ENCODE results near the gene IPO5. TPM values are rescaled to one million over a fixed set of nuclear protein-coding genes. Genes with fewer than 3 reads are reported as not detected.

Gene IPO5
- total RNA-seq, 2 donors from 2014 or later = 110 to 131 TPM

DNA sequence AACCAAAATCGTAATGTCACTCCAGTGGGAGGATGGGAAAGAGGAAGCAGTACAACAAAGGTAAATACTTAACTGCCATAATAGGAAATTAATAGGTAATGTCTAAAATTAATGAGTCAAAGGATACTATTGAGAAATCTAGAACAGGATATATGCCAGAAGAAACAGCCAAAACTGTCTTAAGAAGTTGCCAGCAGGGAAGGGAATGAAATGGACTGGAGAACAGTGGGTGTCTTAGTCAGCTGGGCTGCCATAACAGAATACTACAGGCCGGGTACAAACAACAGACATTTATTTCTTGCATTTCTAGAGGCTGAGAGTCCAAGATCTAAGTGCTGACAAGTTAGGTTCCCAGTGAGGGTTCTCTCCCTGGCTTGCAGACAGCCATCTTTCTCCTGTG is 40.3 kb upstream of the IPO5 start:
- Histone ChIP-seq H3K9me3 (no peaks in the 10 kb centered on the region), H3K4me1 (ENCODE audit: control insufficient read depth in 1 of 2, low read depth in 2 of 2) (no peaks in the 10 kb centered on the region), H3K4me3 (no peak overlapping the region), H3K36me3 (no peaks in the 10 kb centered on the region), H3K27ac (no peak overlapping the region), H3K27me3 (replicated peaks; ENCODE audit: insufficient read depth) (no peaks in the 10 kb centered on the region)
- DNase-seq (ENCODE audit: low spot score) (no peak), ATAC-seq (ENCODE audit: insufficient number of reproducible peaks, low FRiP score, low read depth) (no peak)
- TF ChIP-seq, protein P1, sequence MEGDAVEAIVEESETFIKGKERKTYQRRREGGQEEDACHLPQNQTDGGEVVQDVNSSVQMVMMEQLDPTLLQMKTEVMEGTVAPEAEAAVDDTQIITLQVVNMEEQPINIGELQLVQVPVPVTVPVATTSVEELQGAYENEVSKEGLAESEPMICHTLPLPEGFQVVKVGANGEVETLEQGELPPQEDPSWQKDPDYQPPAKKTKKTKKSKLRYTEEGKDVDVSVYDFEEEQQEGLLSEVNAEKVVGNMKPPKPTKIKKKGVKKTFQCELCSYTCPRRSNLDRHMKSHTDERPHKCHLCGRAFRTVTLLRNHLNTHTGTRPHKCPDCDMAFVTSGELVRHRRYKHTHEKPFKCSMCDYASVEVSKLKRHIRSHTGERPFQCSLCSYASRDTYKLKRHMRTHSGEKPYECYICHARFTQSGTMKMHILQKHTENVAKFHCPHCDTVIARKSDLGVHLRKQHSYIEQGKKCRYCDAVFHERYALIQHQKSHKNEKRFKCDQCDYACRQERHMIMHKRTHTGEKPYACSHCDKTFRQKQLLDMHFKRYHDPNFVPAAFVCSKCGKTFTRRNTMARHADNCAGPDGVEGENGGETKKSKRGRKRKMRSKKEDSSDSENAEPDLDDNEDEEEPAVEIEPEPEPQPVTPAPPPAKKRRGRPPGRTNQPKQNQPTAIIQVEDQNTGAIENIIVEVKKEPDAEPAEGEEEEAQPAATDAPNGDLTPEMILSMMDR (IDR thresholded peaks at IDR 0.05) = no peak

DNA sequence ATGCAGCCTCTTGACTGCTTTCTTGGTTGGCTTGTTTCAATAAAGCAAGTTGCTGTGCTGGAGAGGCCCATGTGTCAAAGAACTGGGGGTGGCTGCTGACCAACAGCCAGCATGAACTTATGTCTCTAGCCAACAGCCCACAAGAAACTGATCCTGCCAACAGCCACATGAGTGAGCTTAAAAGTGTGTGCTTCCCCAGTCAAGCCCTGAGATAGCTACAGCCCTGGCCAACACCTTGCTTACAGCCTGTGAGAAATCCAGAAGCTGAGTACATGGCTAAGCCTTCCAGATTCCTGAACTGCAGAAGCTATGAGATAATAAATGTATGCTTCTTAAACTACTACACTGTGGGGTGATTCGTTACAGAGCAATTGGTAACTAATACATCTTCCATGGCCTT is 38.9 kb upstream of the IPO5 start:
- H3K27ac ChIP-seq = no peak overlapping the region
- no peaks in the 10 kb centered on the region for H3K9me3 ChIP-seq
- H3K27me3 ChIP-seq (replicated peaks; ENCODE audit: insufficient read depth) = no peaks in the 10 kb centered on the region
- H3K4me3 ChIP-seq = no peak overlapping the region
- TF ChIP-seq, protein P1 (IDR thresholded peaks at IDR 0.05) = no peak
- H3K4me1 ChIP-seq (ENCODE audit: control insufficient read depth in 1 of 2, low read depth in 2 of 2) = no peaks in the 10 kb centered on the region
- H3K36me3 ChIP-seq = no peaks in the 10 kb centered on the region
- no peak for DNase-seq (ENCODE audit: low spot score)
- ATAC-seq (ENCODE audit: insufficient number of reproducible peaks, low FRiP score, low read depth) = no peak

DNA sequence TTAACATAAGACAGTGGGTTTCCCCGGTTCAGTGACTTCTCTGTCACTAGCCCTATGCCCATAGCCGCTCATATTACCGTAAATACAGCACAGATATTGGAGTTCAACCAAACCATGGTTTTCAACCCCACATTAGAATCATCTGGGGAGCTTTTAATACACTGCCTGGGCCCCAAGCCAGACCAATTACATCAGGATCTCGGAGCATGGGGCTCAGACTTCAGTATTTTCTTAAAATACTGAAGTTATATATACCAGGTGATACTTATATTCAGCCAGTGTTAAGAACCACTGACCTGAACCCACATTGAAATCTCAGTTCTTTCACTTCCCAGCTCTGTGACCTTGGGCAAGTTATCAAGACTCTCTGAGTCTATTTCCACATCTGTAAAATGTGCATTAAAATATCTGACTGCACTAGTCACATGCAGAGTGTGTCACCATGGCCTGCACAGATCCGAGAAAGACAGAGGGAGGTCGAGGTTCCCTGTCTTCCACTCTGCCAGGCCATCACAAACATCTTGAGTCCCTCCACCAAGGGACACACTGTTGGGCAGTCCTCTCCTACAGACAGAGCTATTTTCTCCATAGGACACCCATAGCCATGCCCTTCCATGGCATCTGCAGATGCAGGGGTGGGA is 32.2 kb upstream of the IPO5 start:
- Histone ChIP-seq H3K36me3 (no peaks in the 10 kb centered on the region), H3K27ac (no peak overlapping the region), H3K9me3 (no peaks in the 10 kb centered on the region), H3K27me3 (replicated peaks; ENCODE audit: insufficient read depth) (no peaks in the 10 kb centered on the region), H3K4me3 (no peak overlapping the region), H3K4me1 (ENCODE audit: control insufficient read depth in 1 of 2, low read depth in 2 of 2) (no peaks in the 10 kb centered on the region)
- DNase-seq (ENCODE audit: low spot score) (no peak), ATAC-seq (ENCODE audit: insufficient number of reproducible peaks, low FRiP score, low read depth) (no peak)
- TF ChIP-seq, protein P1 (IDR thresholded peaks at IDR 0.05) = no peak

DNA sequence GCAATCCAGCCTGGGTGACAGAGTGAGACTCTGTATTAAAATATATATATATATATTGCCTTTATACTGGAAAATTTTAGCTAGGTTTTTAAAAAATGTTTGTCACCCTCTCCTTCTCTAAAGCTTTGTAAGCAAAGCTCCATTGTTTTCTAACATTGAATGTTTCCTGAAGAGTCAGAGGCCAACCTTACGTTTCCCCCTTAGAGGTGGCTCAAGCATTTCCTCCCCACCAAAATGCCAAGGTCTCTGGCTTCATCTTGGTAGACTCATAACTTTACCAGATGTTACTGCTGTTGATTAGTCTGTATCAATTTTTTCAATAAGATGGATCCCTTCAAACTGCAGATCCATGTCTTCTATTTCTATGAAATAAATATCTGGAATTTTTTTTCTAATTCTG is 25.2 kb upstream of the IPO5 start:
- no peaks in the 10 kb centered on the region for H3K4me1 ChIP-seq (ENCODE audit: control insufficient read depth in 1 of 2, low read depth in 2 of 2)
- H3K27ac ChIP-seq = no peak overlapping the region
- ATAC-seq (ENCODE audit: insufficient number of reproducible peaks, low FRiP score, low read depth) (no peak), DNase-seq (ENCODE audit: low spot score) (no peak)
- no peaks in the 10 kb centered on the region for H3K27me3 ChIP-seq (replicated peaks; ENCODE audit: insufficient read depth)
- TF ChIP-seq, protein P1 (IDR thresholded peaks at IDR 0.05) = no peak
- H3K36me3 ChIP-seq = no peaks in the 10 kb centered on the region
- H3K4me3 ChIP-seq = no peak overlapping the region
- no peaks in the 10 kb centered on the region for H3K9me3 ChIP-seq

DNA sequence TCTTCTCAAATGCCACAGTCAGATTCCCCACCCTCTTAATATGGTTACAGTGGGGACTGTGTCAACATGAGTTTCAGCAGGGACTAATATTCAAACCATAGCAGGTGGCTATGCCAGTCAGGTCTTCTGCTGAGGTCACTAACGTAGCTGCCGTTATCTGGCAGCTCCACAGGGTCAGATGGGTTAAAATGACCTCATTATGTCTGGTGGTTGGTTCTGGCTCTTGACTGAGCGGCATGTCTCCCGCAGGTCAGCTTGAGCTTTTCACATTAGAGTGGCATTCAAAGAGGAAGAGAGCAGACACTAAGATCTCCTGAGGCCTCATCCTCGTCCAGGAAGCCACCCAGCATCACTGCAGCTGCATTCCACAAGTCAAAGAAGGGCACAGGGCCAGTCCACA is 21.4 kb upstream of the IPO5 start:
- Histone ChIP-seq H3K9me3 (no peaks in the 10 kb centered on the region), H3K36me3 (no peaks in the 10 kb centered on the region), H3K27me3 (replicated peaks; ENCODE audit: insufficient read depth) (no peaks in the 10 kb centered on the region), H3K4me1 (ENCODE audit: control insufficient read depth in 1 of 2, low read depth in 2 of 2) (no peaks in the 10 kb centered on the region), H3K4me3 (no peak overlapping the region), H3K27ac (no peak overlapping the region)
- ATAC-seq (ENCODE audit: insufficient number of reproducible peaks, low FRiP score, low read depth) (no peak), DNase-seq (ENCODE audit: low spot score) (no peak)
- TF ChIP-seq, protein P1 (IDR thresholded peaks at IDR 0.05) = no peak
